Brain microvascular endothelial cell (primary cell): ENCODE results near the gene PRKN.
A peak's percentile ranks its signal among the peaks of the same experiment; 100 is the strongest.

Experiments used
- DNase-seq: peaks from one replicate; pipeline ENCODE4 v3.0.0-alpha.2; 2020
- H3K27ac ChIP-seq: fragments of 250-450 bp; sonication (Bioruptor Pico); 2 replicates; pipeline ENCODE4 v1.5.1; 2020; ENCODE audit warnings: mild to moderate bottlenecking, moderate library complexity
- H3K27me3 ChIP-seq: fragments of 250-450 bp; sonication (Bioruptor Pico); replicated peaks from 2 replicates; pipeline ENCODE4 v1.5.1; 2020; ENCODE audit warnings: mild to moderate bottlenecking
- H3K36me3 ChIP-seq: fragments of 250-450 bp; sonication (Bioruptor Pico); replicated peaks from 2 replicates; pipeline ENCODE4 v1.5.1; 2020; ENCODE audit warnings: mild to moderate bottlenecking
- H3K4me3 ChIP-seq: 2 replicates; pipeline ENCODE4 v1.5.1; 2011; ENCODE audit warnings: low read depth, mild to moderate bottlenecking, control low read depth, low read length, moderate library complexity
- CTCF ChIP-seq: IDR thresholded peaks from 2 replicates; pipeline ENCODE4 v1.5.1; 2011; ENCODE audit warnings: low read depth, mild to moderate bottlenecking, moderate library complexity, low read length, control low read depth, inconsistent platforms; ENCODE audit errors: missing control alignments
- in situ Hi-C: cut with HindIII; loops from 2 replicates; pipeline ENCODE4 v1.10.0; 2017; ENCODE audit warnings: low sequenced_read_pairs, low pct_ligation_motif_present

The PRKN gene

DNA sequence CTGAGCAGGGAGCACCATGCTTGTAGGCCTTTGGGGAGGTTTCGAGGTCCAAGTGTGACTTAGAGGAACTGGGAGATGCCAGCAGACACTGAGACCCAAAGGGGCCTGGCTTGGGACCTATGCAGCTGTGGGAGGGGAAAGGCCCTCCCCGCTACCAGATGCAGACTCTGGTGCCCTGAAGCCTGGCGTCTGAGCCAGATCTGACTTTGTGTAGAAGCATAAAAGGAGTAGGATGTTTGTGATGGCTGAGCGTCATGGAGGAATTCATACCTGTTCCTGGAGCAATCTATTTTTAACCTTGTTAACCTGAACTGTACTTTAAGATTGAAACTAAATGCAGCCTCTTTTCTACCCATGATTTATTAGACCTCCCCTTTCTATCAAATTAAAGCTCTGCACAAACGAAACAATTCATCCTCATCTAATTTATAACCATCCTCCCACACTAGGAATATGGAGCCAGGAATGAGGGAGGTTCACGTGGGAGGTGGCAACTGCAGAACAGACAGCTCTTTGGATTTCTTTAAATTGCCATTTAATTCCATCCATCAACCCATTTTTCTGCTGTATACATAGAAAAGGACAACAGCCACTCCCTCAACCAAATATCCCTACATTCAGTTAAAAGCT, 1281.2 kb downstream of the PRKN start:
- DNase-seq = no peak
- Histone ChIP-seq H3K27me3 (no peaks in the 10 kb centered on the region), H3K27ac (no peak overlapping the region), H3K36me3 (no peaks in the 10 kb centered on the region), H3K4me3 (no peak overlapping the region)
- no peak for TF ChIP-seq CTCF
- in situ Hi-C loops = no loop called here

DNA sequence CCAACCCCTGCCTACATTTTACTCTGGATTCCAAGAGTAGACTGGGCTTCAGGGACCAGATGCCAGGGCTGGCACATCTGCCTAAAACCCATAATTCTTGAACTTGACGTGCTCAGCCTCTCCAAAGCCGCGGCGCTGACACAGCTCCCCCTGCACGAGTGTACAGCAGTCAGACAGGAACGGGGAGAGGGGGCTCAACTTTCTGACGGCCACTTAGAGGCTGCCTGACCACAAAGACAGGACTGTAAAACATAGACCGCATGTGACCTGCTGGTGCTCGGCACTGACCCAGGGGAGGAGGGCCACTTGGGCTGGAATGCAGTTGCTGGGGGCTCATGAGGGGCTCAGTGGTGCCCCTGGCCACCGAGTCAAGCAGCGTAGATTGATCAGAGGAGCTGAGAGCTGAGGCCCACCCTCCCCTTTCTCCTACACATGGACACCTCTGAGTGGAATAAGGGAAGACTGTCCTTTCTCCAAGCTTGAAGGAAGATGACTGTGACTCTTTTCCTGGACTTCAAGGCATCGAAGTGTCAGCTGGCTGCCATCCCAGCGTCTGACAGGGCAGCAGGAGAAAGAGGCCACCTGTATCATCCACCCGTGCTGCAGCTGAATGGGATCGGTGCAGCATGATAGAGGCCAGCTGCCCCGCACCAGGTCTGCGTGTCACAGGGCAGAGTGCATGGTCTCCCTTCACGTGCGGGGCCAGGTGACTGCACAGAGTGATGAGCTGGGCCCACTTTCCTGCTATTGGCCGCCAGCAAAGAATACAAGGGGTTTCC, 1282.4 kb downstream of the PRKN start:
- Histone ChIP-seq H3K27me3 (no peaks in the 10 kb centered on the region), H3K4me3 (no peak overlapping the region), H3K27ac (no peak overlapping the region), H3K36me3 (no peaks in the 10 kb centered on the region)
- in situ Hi-C loops = no loop called here
- no peak for TF ChIP-seq CTCF
- DNase-seq = no peak

DNA sequence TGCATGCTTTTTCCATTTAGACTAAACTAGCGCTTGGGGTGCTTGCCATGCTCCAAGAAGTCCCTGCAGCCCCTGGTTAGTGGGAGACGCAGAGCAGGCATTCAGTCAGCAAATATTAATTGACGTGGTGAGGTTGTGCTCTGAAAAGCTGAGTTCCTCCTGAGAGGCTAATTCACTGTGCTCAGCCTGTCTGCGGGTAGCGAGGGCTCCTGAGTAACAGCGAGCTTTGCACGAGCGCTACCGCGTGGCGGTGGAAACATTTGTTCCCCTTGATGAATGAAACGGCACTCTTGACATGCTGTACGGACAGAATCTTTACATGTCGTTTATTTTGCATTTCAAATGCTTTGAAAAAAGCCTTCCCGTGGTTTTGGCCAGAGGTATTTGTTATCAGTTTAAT, 1283.1 kb downstream of the PRKN start:
- no peak for DNase-seq
- Histone ChIP-seq H3K4me3 (no peak overlapping the region), H3K36me3 (no peaks in the 10 kb centered on the region), H3K27ac (no peak overlapping the region), H3K27me3 (no peaks in the 10 kb centered on the region)
- in situ Hi-C loops = no loop called here
- peak; percentile 26 for TF ChIP-seq CTCF

DNA sequence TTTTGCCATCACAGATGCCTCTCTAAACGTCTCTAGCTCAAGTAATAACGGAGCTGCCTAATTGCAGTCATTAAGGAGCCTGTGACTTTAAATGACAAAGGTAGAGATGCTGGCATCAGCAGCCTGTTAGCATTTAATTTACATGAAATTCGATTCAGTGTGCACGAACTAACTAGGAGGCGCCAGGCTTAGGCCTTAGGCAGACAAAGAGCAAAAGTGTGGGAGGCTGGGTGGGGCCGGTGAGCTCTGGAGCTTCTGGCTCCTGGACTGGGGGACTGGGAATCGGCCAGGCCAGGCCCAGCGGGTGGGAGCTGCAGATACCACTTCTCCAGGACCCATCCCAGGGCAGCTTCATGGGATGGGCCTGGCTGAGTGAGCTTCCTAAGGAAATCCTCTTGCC, 1283.7 kb downstream of the PRKN start:
- Histone ChIP-seq H3K27ac (no peak overlapping the region), H3K27me3 (no peaks in the 10 kb centered on the region), H3K4me3 (no peak overlapping the region), H3K36me3 (no peaks in the 10 kb centered on the region)
- TF ChIP-seq CTCF = no peak
- DNase-seq = no peak
- in situ Hi-C loops = no loop called here

GRCh38 chr6:161442420-161442819, 1285.1 kb downstream of the PRKN start:
- Histone ChIP-seq H3K4me3 (no peak overlapping the region), H3K27me3 (no peaks in the 10 kb centered on the region), H3K36me3 (no peaks in the 10 kb centered on the region), H3K27ac (no peak overlapping the region)
- in situ Hi-C loops = no loop called here
- no peak for DNase-seq
- no peak for TF ChIP-seq CTCF
